CD4-positive, alpha-beta T cell treated with Interleukin-2 at 100 ng/mL for 4 hours (primary cell): ENCODE data around the gene CES5A.
"Not testable (repeated sequence)": the region's sequence is repeated elsewhere in the genome, so short reads cannot be mapped to it uniquely, and the experiment has no call there.

ENCODE experiments used
- DNase-seq: peaks from one replicate; pipeline ENCODE4 v3.0.0-alpha.2; 2020; ENCODE audit warnings: low spot score

Gene CES5A

GRCh38 chr16:55876854-55877253 lies 1.7 kb upstream of the CES5A start:
- DNase-seq: no peak

GRCh38 chr16:55873122-55873521 lies 2.1 kb downstream of the CES5A start:
- no peak for DNase-seq

GRCh38 chr16:55872130-55872529 lies 3.0 kb downstream of the CES5A start:
- DNase-seq: no peak

GRCh38 chr16:55871411-55872038 lies 3.6 kb downstream of the CES5A start:
- DNase-seq: no peak

GRCh38 chr16:55868980-55869379 lies 6.2 kb downstream of the CES5A start:
- DNase-seq: no peak

- DNase-seq: no peak
These were observed 7.0 kb downstream of the CES5A start for GRCh38 chr16:55868137-55868536.

GRCh38 chr16:55861288-55861687 lies 13.9 kb downstream of the CES5A start:
- DNase-seq: no peak

GRCh38 chr16:55857650-55858049 lies 17.5 kb downstream of the CES5A start:
- not testable (repeated sequence) for DNase-seq

- DNase-seq: no peak
These were observed 18.2 kb downstream of the CES5A start for GRCh38 chr16:55856950-55857349.

- no peak for DNase-seq
These were observed 22.1 kb downstream of the CES5A start for GRCh38 chr16:55853114-55853513.

- DNase-seq: no peak
These were observed 25.6 kb downstream of the CES5A start for GRCh38 chr16:55849536-55849935.

- DNase-seq: no peak
These were observed 28.4 kb downstream of the CES5A start for GRCh38 chr16:55846598-55847346.

- no peak for DNase-seq
These were observed 32.1 kb downstream of the CES5A start for GRCh38 chr16:55843105-55843395.

GRCh38 chr16:55842369-55843104 lies 32.6 kb downstream of the CES5A start:
- peak; percentile 50 for DNase-seq

- no peak for DNase-seq
These were observed 36.1 kb downstream of the CES5A start for GRCh38 chr16:55839115-55839514.

- no peak for DNase-seq
These were observed 39.0 kb downstream of the CES5A start for GRCh38 chr16:55836158-55836611.

- DNase-seq: no peak
These were observed 39.6 kb downstream of the CES5A start for GRCh38 chr16:55835581-55835980.

GRCh38 chr16:55835173-55835572 lies 40.0 kb downstream of the CES5A start:
- DNase-seq: not testable (repeated sequence)

- no peak for DNase-seq
These were observed 41.1 kb downstream of the CES5A start for GRCh38 chr16:55834049-55834448.

- DNase-seq: no peak
These were observed 42.1 kb downstream of the CES5A start, which contains the start of gene CES1 for GRCh38 chr16:55832773-55833691. Gene CES1 (minus strand): TSS chr16:55833096. CDS start chr16:55833055, 41 bp downstream.

GRCh38 chr16:55832425-55832772 lies 42.8 kb downstream of the CES5A start:
- DNase-seq: no peak

GRCh38 chr16:55830658-55831294 lies 44.4 kb downstream of the CES5A start:
- DNase-seq: no peak
